WERI-Rb-1 (cell line): ENCODE measurements around the gene SCG5.

Experiments used
- DNase-seq: peaks from one replicate; pipeline ENCODE4 v3.0.0-alpha.2; 2020
- H3K27ac ChIP-seq: fragments of 250-450 bp; sonication (Bioruptor Pico); 2 replicates; pipeline ENCODE4 v1.5.1; 2020; ENCODE audit warnings: mild to moderate bottlenecking, moderate library complexity
- H3K27me3 ChIP-seq: fragments of 250-450 bp; sonication (Bioruptor Pico); 2 replicates; pipeline ENCODE4 v1.5.1; 2021; ENCODE audit warnings: mild to moderate bottlenecking, low read depth, moderate library complexity; ENCODE audit not compliant: insufficient read depth, severe bottlenecking
- H3K36me3 ChIP-seq: fragments of 250-450 bp; sonication (Bioruptor Pico); 2 replicates; pipeline ENCODE4 v1.5.1; 2020; ENCODE audit warnings: mild to moderate bottlenecking, moderate library complexity
- H3K4me3 ChIP-seq: 2 replicates; pipeline ENCODE4 v1.5.1; 2011; ENCODE audit warnings: low read depth, mild to moderate bottlenecking, control low read depth, low read length
- H3K9me3 ChIP-seq: fragments of 250-450 bp; sonication (Bioruptor Pico); 2 replicates; pipeline ENCODE4 v1.5.1; 2021; ENCODE audit warnings: mild to moderate bottlenecking, moderate library complexity; ENCODE audit not compliant: severe bottlenecking
- CTCF ChIP-seq: IDR thresholded peaks from 2 replicates; pipeline ENCODE4 v1.5.1; 2011; ENCODE audit warnings: low read depth, mild to moderate bottlenecking, control low read depth, inconsistent platforms, low read length

Gene SCG5

GRCh38 chr15:32700501-32701150 lies 59.1 kb downstream of the SCG5 start:
- no peaks in the 10 kb centered on the region for H3K36me3 ChIP-seq
- no peak overlapping the region for H3K27ac ChIP-seq
- H3K27me3 ChIP-seq: no peaks in the 10 kb centered on the region
- no peaks in the 10 kb centered on the region for H3K9me3 ChIP-seq
- TF ChIP-seq CTCF: no peak
- no peak for DNase-seq
- H3K4me3 ChIP-seq: no peak overlapping the region

- Histone ChIP-seq H3K27ac (no peak overlapping the region), H3K9me3 (no peaks in the 10 kb centered on the region), H3K4me3 (no peak overlapping the region), H3K36me3 (no peaks in the 10 kb centered on the region), H3K27me3 (no peaks in the 10 kb centered on the region)
- no peak for DNase-seq
- TF ChIP-seq CTCF: no peak
Observed at GRCh38 chr15:32701863-32702262, 60.4 kb downstream of the SCG5 start.

- no peaks in the 10 kb centered on the region for H3K27me3 ChIP-seq
- no peak overlapping the region for H3K27ac ChIP-seq
- no peak for DNase-seq
- no peaks in the 10 kb centered on the region for H3K36me3 ChIP-seq
- no peak overlapping the region for H3K4me3 ChIP-seq
- TF ChIP-seq CTCF: no peak
- H3K9me3 ChIP-seq: no peaks in the 10 kb centered on the region
Observed at GRCh38 chr15:32704395-32704981, 63.0 kb downstream of the SCG5 start.

GRCh38 chr15:32705446-32705845 lies 63.9 kb downstream of the SCG5 start:
- no peaks in the 10 kb centered on the region for H3K9me3 ChIP-seq
- DNase-seq: no peak
- H3K36me3 ChIP-seq: no peaks in the 10 kb centered on the region
- H3K4me3 ChIP-seq: no peak overlapping the region
- TF ChIP-seq CTCF: no peak
- no peak overlapping the region for H3K27ac ChIP-seq
- H3K27me3 ChIP-seq: no peaks in the 10 kb centered on the region

GRCh38 chr15:32706704-32707103 lies 65.2 kb downstream of the SCG5 start:
- TF ChIP-seq CTCF: no peak
- Histone ChIP-seq H3K27ac (no peak overlapping the region), H3K36me3 (no peaks in the 10 kb centered on the region), H3K4me3 (no peak overlapping the region), H3K9me3 (no peaks in the 10 kb centered on the region), H3K27me3 (no peaks in the 10 kb centered on the region)
- no peak for DNase-seq

GRCh38 chr15:32707436-32707835 lies 65.9 kb downstream of the SCG5 start:
- Histone ChIP-seq H3K27me3 (no peaks in the 10 kb centered on the region), H3K36me3 (no peaks in the 10 kb centered on the region), H3K4me3 (no peak overlapping the region), H3K9me3 (no peaks in the 10 kb centered on the region), H3K27ac (no peak overlapping the region)
- no peak for DNase-seq
- TF ChIP-seq CTCF: no peak
